Mesendoderm (in vitro differentiated cells): Measurements from ENCODE around the gene FRAS1.
"Not testable (repeated sequence)": the region's sequence is repeated elsewhere in the genome, so short reads cannot be mapped to it uniquely, and the experiment has no call there.

Experiments used
- DNase-seq: peaks from one replicate; pipeline ENCODE4 v3.0.0; 2013
- H2AK5ac ChIP-seq: 2 replicates; pipeline ENCODE4 v1.6.1; 2013; ENCODE audit warnings: low read length, inconsistent platforms
- H2BK120ac ChIP-seq: 2 replicates; pipeline ENCODE4 v1.6.1; 2013; ENCODE audit warnings: low read depth, mild to moderate bottlenecking, low read length, moderate library complexity, mixed read lengths
- H2BK15ac ChIP-seq: replicated peaks from 2 replicates; pipeline ENCODE4 v1.6.1; 2013; ENCODE audit warnings: low read depth, mild to moderate bottlenecking, moderate library complexity
- H2BK5ac ChIP-seq: 2 replicates; pipeline ENCODE4 v1.6.1; 2013; ENCODE audit warnings: low read length, inconsistent platforms
- H3K18ac ChIP-seq: 2 replicates; pipeline ENCODE4 v1.6.1; 2013; ENCODE audit warnings: mild to moderate bottlenecking, low read length, mixed read lengths
- H3K23ac ChIP-seq: one replicate; pipeline ENCODE4 v1.6.1; 2013; ENCODE audit warnings: low read length
- H3K27ac ChIP-seq: 2 replicates; pipeline ENCODE4 v1.5.1; 2013; ENCODE audit warnings: low read depth, mild to moderate bottlenecking, inconsistent platforms, low read length, moderate library complexity
- H3K27me3 ChIP-seq: 2 replicates; pipeline ENCODE4 v1.6.1; 2013; ENCODE audit warnings: low read length, control low read depth, mild to moderate bottlenecking, inconsistent platforms; ENCODE audit not compliant: insufficient read depth, poor library complexity
- H3K36me3 ChIP-seq: 2 replicates; pipeline ENCODE4 v1.6.1; 2013; ENCODE audit warnings: low read length, inconsistent platforms; ENCODE audit not compliant: control insufficient read depth, insufficient read depth
- H3K4ac ChIP-seq: one replicate; pipeline ENCODE4 v1.6.1; 2013; ENCODE audit warnings: low read depth, mild to moderate bottlenecking, low read length, moderate library complexity
- H3K4me1 ChIP-seq: 2 replicates; pipeline ENCODE4 v1.6.1; 2013; ENCODE audit warnings: low read depth, low read length, inconsistent platforms; ENCODE audit not compliant: control insufficient read depth
- H3K4me2 ChIP-seq: 2 replicates; pipeline ENCODE4 v1.6.1; 2013; ENCODE audit warnings: low read length
- H3K4me3 ChIP-seq: 2 replicates; pipeline ENCODE4 v1.5.1; 2013; ENCODE audit warnings: mild to moderate bottlenecking, low read length
- H3K56ac ChIP-seq: one replicate; pipeline ENCODE4 v1.6.1; 2013; ENCODE audit warnings: low read length
- H3K79me1 ChIP-seq: 2 replicates; pipeline ENCODE4 v1.6.1; 2013; ENCODE audit warnings: low read length, inconsistent platforms
- H3K79me2 ChIP-seq: 2 replicates; pipeline ENCODE4 v1.6.1; 2013; ENCODE audit warnings: mild to moderate bottlenecking, low read length; ENCODE audit not compliant: control insufficient read depth, insufficient read depth
- H3K9ac ChIP-seq: 2 replicates; pipeline ENCODE4 v1.6.1; 2013; ENCODE audit warnings: low read length, inconsistent platforms
- H4K5ac ChIP-seq: one replicate; pipeline ENCODE4 v1.6.1; 2013; ENCODE audit warnings: low read length
- H4K8ac ChIP-seq: one replicate; pipeline ENCODE4 v1.6.1; 2013; ENCODE audit warnings: low read depth, mild to moderate bottlenecking, control low read depth, low read length, moderate library complexity
- WGBS: extraction: QIAGEN DNeasy Blood & Tissue Kit; methylation state at CpG from one replicate; pipeline ENCODE4 v1.1.7; 2013; ENCODE audit warnings: low lambda C conversion rate, missing lambda C conversion rate; ENCODE audit not compliant: insufficient coverage; ENCODE audit errors: extremely low coverage; 5-methylcytosine and 5-hydroxymethylcytosine counted together

Gene FRAS1

DNA sequence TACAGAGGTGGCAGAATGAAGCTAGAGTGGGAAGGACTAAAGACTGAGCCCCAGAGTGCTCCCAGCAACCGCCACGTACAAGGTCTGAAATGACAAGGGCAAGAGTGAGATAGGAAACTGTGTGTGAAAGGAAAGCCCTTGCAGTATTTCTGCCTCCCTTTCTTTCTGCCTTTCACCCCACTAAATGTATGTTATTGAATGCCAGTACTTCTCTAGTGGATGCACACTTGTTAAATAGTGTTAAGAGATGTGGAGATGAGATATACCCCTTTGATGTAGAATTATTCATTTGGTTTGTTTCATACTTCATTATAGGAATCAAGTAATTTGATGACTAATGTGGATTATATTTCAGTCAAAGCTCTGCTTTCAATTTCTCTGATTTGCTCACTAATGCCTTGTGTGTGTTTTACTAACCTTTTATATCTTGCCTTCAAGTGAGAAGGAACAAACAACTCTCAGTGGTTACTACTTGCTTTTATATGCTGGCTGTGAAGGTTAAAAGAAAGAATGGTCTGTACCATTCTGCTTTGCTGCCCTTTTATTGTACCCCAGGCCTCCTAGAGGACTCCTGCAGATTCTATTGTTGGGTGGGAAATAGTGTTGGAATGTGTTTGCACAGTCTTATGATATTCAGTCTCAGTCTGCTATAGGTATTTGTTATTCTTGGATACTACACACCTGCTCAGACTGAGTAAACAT, 486.5 kb downstream of the FRAS1 start:
- Histone ChIP-seq H3K79me1 (no peaks in the 10 kb centered on the region), H3K36me3 (peaks cover 2% of the 10 kb centered on the region), H3K27ac (no peak overlapping the region), H2BK15ac (no peak overlapping the region), H2AK5ac (no peak overlapping the region), H2BK5ac (no peak overlapping the region), H3K56ac (no peak overlapping the region), H4K5ac (no peak overlapping the region), H4K8ac (no peak overlapping the region), H3K79me2 (no peaks in the 10 kb centered on the region), H3K23ac (no peak overlapping the region), H3K4me3 (no peak overlapping the region), H3K18ac (no peak overlapping the region), H2BK120ac (no peak overlapping the region), H3K4me2 (no peak overlapping the region), H3K9ac (no peak overlapping the region), H3K4me1 (no peaks in the 10 kb centered on the region), H3K27me3 (no peaks in the 10 kb centered on the region), H3K4ac (no peak overlapping the region)
- no CpG with 5 or more reads among the region's 2 CpGs for WGBS
- no peak for DNase-seq

DNA sequence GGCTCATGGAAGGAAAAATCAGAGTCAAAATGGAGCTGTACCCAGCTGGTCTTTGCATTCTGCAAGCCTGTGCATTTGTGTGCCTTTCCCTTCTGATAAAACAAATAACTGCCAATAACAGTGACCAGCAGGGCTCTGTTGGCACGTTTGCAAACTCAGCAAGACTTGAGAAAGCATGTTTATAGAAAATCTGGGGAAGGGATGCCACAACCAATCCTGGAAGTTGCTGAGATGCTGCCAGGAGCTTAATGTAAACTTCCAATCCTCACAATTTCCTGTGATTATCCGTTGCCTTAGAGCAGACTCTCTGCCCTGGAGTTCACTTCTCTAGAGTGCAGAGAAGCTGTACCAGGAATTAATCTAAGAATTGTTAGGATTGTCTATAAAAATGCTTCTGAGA, 487.6 kb downstream of the FRAS1 start:
- no peak overlapping the region for H2AK5ac ChIP-seq
- H3K79me2 ChIP-seq: no peaks in the 10 kb centered on the region
- no CpG with 5 or more reads among the region's 2 CpGs for WGBS
- H3K4me3 ChIP-seq: no peak overlapping the region
- no peak overlapping the region for H2BK120ac ChIP-seq
- H4K8ac ChIP-seq: no peak overlapping the region
- H3K9ac ChIP-seq: no peak overlapping the region
- no peak overlapping the region for H2BK5ac ChIP-seq
- H3K23ac ChIP-seq: no peak overlapping the region
- no peak overlapping the region for H3K18ac ChIP-seq
- no peak overlapping the region for H3K56ac ChIP-seq
- peaks cover 2% of the 10 kb centered on the region for H3K36me3 ChIP-seq
- no peak overlapping the region for H3K27ac ChIP-seq
- no peaks in the 10 kb centered on the region for H3K4me1 ChIP-seq
- no peak overlapping the region for H3K4me2 ChIP-seq
- no peak overlapping the region for H3K4ac ChIP-seq
- H3K27me3 ChIP-seq: no peaks in the 10 kb centered on the region
- H2BK15ac ChIP-seq: no peak overlapping the region
- H3K79me1 ChIP-seq: no peaks in the 10 kb centered on the region
- no peak overlapping the region for H4K5ac ChIP-seq
- DNase-seq: no peak

DNA sequence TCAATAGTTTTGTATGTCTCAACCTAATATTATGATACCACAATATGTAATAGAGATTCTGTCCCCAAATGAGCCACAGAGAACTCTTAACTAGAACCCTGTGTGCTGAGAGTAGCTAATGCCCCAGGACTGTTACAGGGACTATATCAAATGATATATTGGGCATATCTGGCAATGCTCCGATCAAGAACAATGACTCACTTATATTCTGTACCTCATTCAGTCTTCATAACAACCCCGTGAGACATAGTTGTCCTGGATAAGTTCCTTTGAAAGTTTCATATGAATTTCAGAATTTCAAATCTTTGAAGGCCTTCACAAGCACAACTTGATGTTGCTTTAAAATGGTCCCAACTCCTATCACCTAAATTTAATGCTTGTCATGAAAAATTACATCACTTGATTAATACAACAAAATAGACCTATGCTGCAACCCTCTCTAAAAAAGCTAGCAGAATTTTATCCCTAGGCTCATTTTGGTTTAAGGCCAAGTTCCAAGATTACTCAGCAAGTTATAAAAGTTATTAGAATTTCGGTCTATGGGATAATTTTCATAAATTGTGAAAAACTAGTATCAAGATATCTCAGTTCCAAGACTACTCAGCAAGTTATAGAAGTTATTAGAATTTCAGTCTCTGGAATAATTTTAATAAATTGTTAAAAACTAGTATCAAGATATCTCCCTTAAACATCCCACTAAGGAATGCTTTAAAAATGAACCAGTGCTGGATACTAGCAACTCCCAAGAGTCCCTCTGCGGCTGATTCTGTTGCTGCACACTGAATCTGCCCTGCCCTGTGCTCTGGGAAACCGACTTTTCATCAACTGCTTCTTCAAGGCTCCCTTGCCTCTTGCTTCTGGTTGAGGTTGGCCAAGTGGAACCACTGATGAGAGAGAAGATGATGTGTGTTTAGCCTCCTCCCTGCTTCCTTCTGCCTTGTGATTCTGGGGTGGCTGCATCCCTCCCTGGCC, 488.4 kb downstream of the FRAS1 start:
- Histone ChIP-seq H3K4me3 (no peak overlapping the region), H2AK5ac (no peak overlapping the region), H3K23ac (no peak overlapping the region), H3K36me3 (peaks cover 2% of the 10 kb centered on the region), H3K27ac (no peak overlapping the region), H3K9ac (no peak overlapping the region), H3K4ac (no peak overlapping the region), H4K5ac (no peak overlapping the region), H3K56ac (no peak overlapping the region), H3K18ac (no peak overlapping the region), H2BK5ac (no peak overlapping the region), H3K79me2 (no peaks in the 10 kb centered on the region), H4K8ac (peak overlapping the region; percentile 13), H3K79me1 (no peaks in the 10 kb centered on the region), H3K4me2 (no peak overlapping the region), H2BK15ac (no peak overlapping the region), H3K4me1 (no peaks in the 10 kb centered on the region), H3K27me3 (no peaks in the 10 kb centered on the region), H2BK120ac (no peak overlapping the region)
- DNase-seq: no peak
- no CpG with 5 or more reads among the region's 5 CpGs for WGBS

DNA sequence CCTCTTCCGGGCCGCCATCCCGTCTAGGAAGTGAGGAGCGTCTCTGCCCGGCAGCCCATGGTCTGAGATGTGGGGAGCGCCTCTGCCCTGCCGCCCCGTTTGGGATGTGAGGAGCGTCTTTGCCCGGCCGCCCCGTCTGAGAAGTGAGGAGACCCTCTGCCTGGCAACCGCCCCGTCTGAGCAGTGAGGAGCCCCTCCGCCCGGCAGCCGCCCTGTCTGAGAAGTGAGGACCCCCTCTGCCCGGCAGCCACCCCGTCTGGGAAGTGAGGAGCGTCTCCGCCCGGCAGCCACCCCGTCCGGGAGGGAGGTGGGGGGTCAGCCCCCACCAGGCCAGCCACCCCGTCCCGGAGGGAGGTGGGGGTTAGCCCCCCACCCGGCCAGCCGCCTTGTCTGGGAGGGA, 490.8 kb downstream of the FRAS1 start:
- not testable (repeated sequence) for H3K4ac ChIP-seq, H2BK120ac ChIP-seq, H3K23ac ChIP-seq, H3K18ac ChIP-seq, H3K79me2 ChIP-seq, H2BK15ac ChIP-seq, H2BK5ac ChIP-seq, H4K5ac ChIP-seq, H4K8ac ChIP-seq, H3K79me1 ChIP-seq, H3K4me1 ChIP-seq, H2AK5ac ChIP-seq, H3K56ac ChIP-seq, H3K4me2 ChIP-seq, H3K27me3 ChIP-seq, H3K9ac ChIP-seq, H3K27ac ChIP-seq, H3K4me3 ChIP-seq, DNase-seq, H3K36me3 ChIP-seq
- no CpG with 5 or more reads among the region's 28 CpGs for WGBS

DNA sequence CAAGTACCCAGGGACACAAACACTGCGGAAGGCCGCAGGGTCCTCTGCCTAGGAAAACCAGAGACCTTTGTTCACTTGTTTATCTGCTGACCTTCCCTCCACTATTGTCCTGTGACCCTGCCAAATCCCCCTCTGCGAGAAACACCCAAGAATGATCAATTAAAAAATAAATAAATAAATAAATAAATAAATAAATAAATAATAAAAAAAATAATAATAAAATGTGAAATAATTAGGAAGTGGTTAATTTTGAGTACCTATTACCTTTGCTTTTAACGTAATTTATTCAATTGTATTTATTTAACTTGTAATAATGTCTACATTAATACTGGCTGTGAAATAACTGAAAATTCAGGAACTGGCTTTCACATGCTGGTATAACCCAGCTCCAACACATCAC, 491.8 kb downstream of the FRAS1 start:
- H2BK15ac ChIP-seq, H4K5ac ChIP-seq, H3K79me2 ChIP-seq, H2BK120ac ChIP-seq, H3K9ac ChIP-seq, H3K4me3 ChIP-seq, H3K23ac ChIP-seq, H3K36me3 ChIP-seq, H4K8ac ChIP-seq, H3K79me1 ChIP-seq, H2BK5ac ChIP-seq, H3K27ac ChIP-seq, H3K4me1 ChIP-seq, H3K27me3 ChIP-seq, H2AK5ac ChIP-seq, H3K56ac ChIP-seq, H3K18ac ChIP-seq, H3K4ac ChIP-seq, DNase-seq, H3K4me2 ChIP-seq: not testable (repeated sequence)
- WGBS: 100% methylated on average over 1 of the region's 4 CpGs
